Panc1 (cell line): Measurements from ENCODE around the gene TRRAP.

Experiments
- POLR2AphosphoS5 ChIP-seq: IDR thresholded peaks from 2 replicates; pipeline ENCODE4 v1.6.1; 2012; ENCODE audit warnings: mild to moderate bottlenecking, low read depth, low read length, moderate library complexity
- REST ChIP-seq, 2 experiments: IDR thresholded peaks; 2 replicates each; pipeline ENCODE4 v1.6.1; 2011 to 2012; ENCODE audit warnings: low read depth in 2 of 2, control low read depth in 1 of 2, low read length in 1 of 2, mild to moderate bottlenecking in 1 of 2, moderate library complexity in 1 of 2; ENCODE audit not compliant: insufficient read depth in 1 of 2
- SIN3A ChIP-seq: IDR thresholded peaks from 2 replicates; pipeline ENCODE4 v1.6.1; 2012; ENCODE audit warnings: low read depth, mild to moderate bottlenecking, low read length, moderate library complexity, borderline replicate concordance; ENCODE audit not compliant: insufficient read depth
- TCF7L2 ChIP-seq: IDR thresholded peaks from 2 replicates; pipeline ENCODE4 v1.6.1; 2011; ENCODE audit warnings: mild to moderate bottlenecking, low read depth, low read length, inconsistent platforms
- TF ChIP-seq, protein P1 (sequence below): fragments of 450-650 bp; IDR thresholded peaks from 2 replicates; pipeline ENCODE4 v1.5.1; 2017; ENCODE audit warnings: mild to moderate bottlenecking

- TF ChIP-seq, protein P1, sequence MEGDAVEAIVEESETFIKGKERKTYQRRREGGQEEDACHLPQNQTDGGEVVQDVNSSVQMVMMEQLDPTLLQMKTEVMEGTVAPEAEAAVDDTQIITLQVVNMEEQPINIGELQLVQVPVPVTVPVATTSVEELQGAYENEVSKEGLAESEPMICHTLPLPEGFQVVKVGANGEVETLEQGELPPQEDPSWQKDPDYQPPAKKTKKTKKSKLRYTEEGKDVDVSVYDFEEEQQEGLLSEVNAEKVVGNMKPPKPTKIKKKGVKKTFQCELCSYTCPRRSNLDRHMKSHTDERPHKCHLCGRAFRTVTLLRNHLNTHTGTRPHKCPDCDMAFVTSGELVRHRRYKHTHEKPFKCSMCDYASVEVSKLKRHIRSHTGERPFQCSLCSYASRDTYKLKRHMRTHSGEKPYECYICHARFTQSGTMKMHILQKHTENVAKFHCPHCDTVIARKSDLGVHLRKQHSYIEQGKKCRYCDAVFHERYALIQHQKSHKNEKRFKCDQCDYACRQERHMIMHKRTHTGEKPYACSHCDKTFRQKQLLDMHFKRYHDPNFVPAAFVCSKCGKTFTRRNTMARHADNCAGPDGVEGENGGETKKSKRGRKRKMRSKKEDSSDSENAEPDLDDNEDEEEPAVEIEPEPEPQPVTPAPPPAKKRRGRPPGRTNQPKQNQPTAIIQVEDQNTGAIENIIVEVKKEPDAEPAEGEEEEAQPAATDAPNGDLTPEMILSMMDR, result no peak
- TF ChIP-seq SIN3A (no peak), REST (IDR thresholded peaks at IDR 0.05; ENCODE audit: insufficient read depth in 1 of 2, low read depth in 2 of 2, low read length in 1 of 2) (no peak), POLR2AphosphoS5 (no peak), TCF7L2 (no peak)
Measured at GRCh38 chr7:98994046-98994944, 116.0 kb downstream of the TRRAP start.
